K562 (cell line): Measurements from ENCODE around the gene GARIN5B. TPM values are rescaled to one million over a fixed set of nuclear protein-coding genes. Genes with fewer than 3 reads are reported as not detected.
"Not testable (repeated sequence)": the region's sequence is repeated elsewhere in the genome, so short reads cannot be mapped to it uniquely, and the experiment has no call there.

Experiments used
- ATAC-seq: fragments of 200-7000 bp; cut with Tn5 transposase; 3 replicates; pipeline ENCODE4 v1.9.1; 2020; ENCODE audit warnings: moderate library complexity
- BruUV-seq: library from RNA; stranded (reverse); fragments of 400-500 nt; replicated peaks from 2 replicates; lab custom pipeline; 2021; lab: Mats Ljungman, UMichigan
- CTCF ChIA-PET: fragments of 300-600 bp; formaldehyde crosslinking; extraction: SDS; loops from one replicate; lab custom pipeline; 2021; ENCODE audit warnings: low intra/inter-chr PET ratio; lab: Yijun Ruan, JAX
- POLR2A ChIA-PET: fragments of 300-600, 350-650 bp; sonication (Branson Sonifier 250); formaldehyde crosslinking; extraction: SDS; loops from one replicate; lab custom pipeline; 2021; ENCODE audit warnings: antibody characterized with exemption, inconsistent platforms; lab: Yijun Ruan, JAX
- DNase-seq, 4 experiments: peaks; one replicate each; pipeline versions ENCODE4 v3.0.0 to v3.0.0-alpha.2; 2011 to 2018; ENCODE audit warnings: low spot score in 3 of 4, mixed read lengths in 3 of 4; ENCODE audit errors: extremely low read depth in 1 of 4
- FAIRE-seq: peaks from 2 replicates; lab custom pipeline; 2011; peaks lifted over from hg19 to GRCh38; lab: Jason Lieb, UNC
- H2AFZ ChIP-seq: 2 replicates; pipeline ENCODE4 v1.6.0; 2011; ENCODE audit warnings: low read depth, low read length, control low read depth, inconsistent platforms
- H3K27ac ChIP-seq: fragments of 200-600 bp; 3 replicates; pipeline ENCODE4 v1.8.0; 2011; ENCODE audit warnings: low read depth, mild to moderate bottlenecking, control low read depth, inconsistent platforms, low read length, moderate library complexity, mixed read lengths; ENCODE audit errors: extremely low read depth
- H3K27me3 ChIP-seq, 2 experiments: fragments of 300-600 bp in 1 of 2; 2 replicates in 1 of 2; 3 replicates in 1 of 2; pipeline versions ENCODE4 v1.6.0 to v1.8.0; 2011; ENCODE audit warnings: inconsistent platforms in 2 of 2, low read length in 2 of 2, mild to moderate bottlenecking in 1 of 2, mixed read lengths in 1 of 2, moderate library complexity in 1 of 2; ENCODE audit not compliant: control insufficient read depth in 2 of 2, insufficient read depth in 2 of 2
- H3K36me3 ChIP-seq: fragments of 300-600 bp; 3 replicates; pipeline ENCODE4 v1.8.0; 2011; ENCODE audit warnings: mild to moderate bottlenecking, low read length, inconsistent platforms; ENCODE audit not compliant: control insufficient read depth, insufficient read depth
- H3K4me1 ChIP-seq, 2 experiments: fragments of 200-600 bp in 1 of 2; replicated peaks in 1 of 2; 2 replicates in 1 of 2; 3 replicates in 1 of 2; pipeline versions ENCODE4 v1.5.1 to v1.8.0; 2011; ENCODE audit warnings: inconsistent platforms in 2 of 2, low read length in 2 of 2, mild to moderate bottlenecking in 1 of 2, mixed read lengths in 1 of 2, moderate library complexity in 1 of 2; ENCODE audit not compliant: control insufficient read depth in 2 of 2, insufficient read depth in 2 of 2
- H3K4me2 ChIP-seq: 2 replicates; pipeline ENCODE4 v1.6.1; 2011; ENCODE audit warnings: low read length, control low read depth, inconsistent platforms, mixed read lengths; ENCODE audit not compliant: insufficient read depth
- H3K4me3 ChIP-seq: fragments of 200-600 bp; sonication (generic), shearing (Covaris generic); 2 replicates; pipeline ENCODE4 v1.5.1; 2016; ENCODE audit warnings: control low read depth, inconsistent platforms
- H3K79me2 ChIP-seq: fragments of 200-600 bp; 3 replicates; pipeline ENCODE4 v1.8.0; 2011; ENCODE audit warnings: low read length, inconsistent platforms; ENCODE audit not compliant: control insufficient read depth, insufficient read depth
- H3K9ac ChIP-seq, 2 experiments: 2 replicates each; pipeline versions ENCODE4 v1.6.0 to v1.6.1; 2011; ENCODE audit warnings: low read depth in 2 of 2, low read length in 2 of 2, control low read depth in 1 of 2, inconsistent platforms in 1 of 2, mild to moderate bottlenecking in 1 of 2, mixed read lengths in 1 of 2; ENCODE audit not compliant: insufficient read depth in 1 of 2
- H3K9me1 ChIP-seq: one replicate; pipeline ENCODE4 v1.6.0; 2011; ENCODE audit warnings: inconsistent platforms, mild to moderate bottlenecking, low read length, moderate library complexity; ENCODE audit not compliant: control insufficient read depth, insufficient read depth
- H3K9me3 ChIP-seq: replicated peaks from 2 replicates; pipeline ENCODE4 v1.5.1; 2011; ENCODE audit warnings: low read depth, low read length, inconsistent platforms; ENCODE audit not compliant: control insufficient read depth, insufficient read depth
- H4K20me1 ChIP-seq: replicated peaks from 2 replicates; pipeline ENCODE4 v1.6.1; 2011; ENCODE audit warnings: low read length, inconsistent platforms, mixed read lengths; ENCODE audit not compliant: control insufficient read depth, insufficient read depth
- ATF1 ChIP-seq, 2 experiments: fragments of 450-650 bp in 1 of 2; IDR thresholded peaks; 2 replicates each; pipeline ENCODE4 v1.6.1; 2016; ENCODE audit warnings: missing compliant biosample characterization in 1 of 2, missing genetic modification characterization in 1 of 2
- CREB1 ChIP-seq, 2 experiments: sonication (generic) in 1 of 2; formaldehyde crosslinking in 1 of 2; IDR thresholded peaks; 2 replicates each; pipeline versions ENCODE4 v1.6.1 to v1.8.0; 2012 to 2022; ENCODE audit warnings: inconsistent platforms in 1 of 2, mild to moderate bottlenecking in 1 of 2, missing genetic modification reagents in 1 of 2, moderate library complexity in 1 of 2
- CREM ChIP-seq: IDR thresholded peaks from 2 replicates; pipeline ENCODE4 v1.6.1; 2014; ENCODE audit warnings: antibody characterized with exemption, low read depth
- KDM1A ChIP-seq, 2 experiments: fragments of 450-650 bp; IDR thresholded peaks; 2 replicates each; pipeline ENCODE4 v1.6.1; 2016; ENCODE audit warnings: mild to moderate bottlenecking in 2 of 2
- RBM25 ChIP-seq: fragments of 200-400 bp; formaldehyde crosslinking; IDR thresholded peaks from 2 replicates; pipeline ENCODE4 v1.6.1; 2018; ENCODE audit warnings: low read length, low read depth, moderate library complexity; ENCODE audit not compliant: severe bottlenecking
- RFX5 ChIP-seq: IDR thresholded peaks from 2 replicates; pipeline ENCODE4 v1.6.1; 2011; ENCODE audit warnings: low read depth, mild to moderate bottlenecking, improper control_type of control experiment, low read length
- WGBS: fragments of 100-300 bp; shearing (Covaris generic); methylation state at CpG from one replicate; pipeline ENCODE4 v1.1.6; 2016; ENCODE audit warnings: low coverage, mixed read lengths; ENCODE audit not compliant: insufficient coverage; ENCODE audit errors: missing lambda C conversion rate; 5-methylcytosine and 5-hydroxymethylcytosine counted together
- in situ Hi-C: fragments of 300-500 bp; cut with MboI; formaldehyde crosslinking; loops from 4 replicates; pipeline ENCODE4 v1.15.0; 2018; ENCODE audit warnings: inconsistent platforms, mixed read lengths
- intact Hi-C: fragments of 100-400 bp; cut with micrococcal nuclease; formaldehyde crosslinking; loops from 2 replicates; pipeline ENCODE4 v1.14.2; 2022
- polyA plus RNA-seq, 8 experiments: library from polyadenylated mRNA; depleted of rRNA in 4 of 8; stranded (reverse) in 5 of 8; unstranded in 3 of 8; fragments of >200 nt; fragmentation: Nextera tagmentation in 2 of 8; fragmentation: Illumina TruSeq in 1 of 8; extraction: Ambion mirVana in 2 of 8; extraction: Trizol in 1 of 8; gene quantifications; 2 replicates each; pipeline versions ENCODE4 v1.2.1 to v1.2.3, GENCODE V29; 2011 to 2014; ENCODE audit warnings: inconsistent platforms in 1 of 8, missing spikeins in 1 of 8
- total RNA-seq, 7 experiments: library from RNA; depleted of rRNA in 6 of 7; stranded (reverse); fragments of >200 nt in 6 of 7; fragmentation: Illumina TruSeq in 2 of 7; extraction: Trizol in 2 of 7; gene quantifications; 2 replicates each; pipeline versions ENCODE4 v1.2.1 to v1.2.3, GENCODE V29; 2011 to 2021; ENCODE audit warnings: low replicate concordance in 1 of 7

Gene GARIN5B
- total and polyA plus RNA-seq, 9 of the 15 experiments (the other 6 are each of a cell fraction or from before 2014, with no cell fraction given) = not detected

DNA sequence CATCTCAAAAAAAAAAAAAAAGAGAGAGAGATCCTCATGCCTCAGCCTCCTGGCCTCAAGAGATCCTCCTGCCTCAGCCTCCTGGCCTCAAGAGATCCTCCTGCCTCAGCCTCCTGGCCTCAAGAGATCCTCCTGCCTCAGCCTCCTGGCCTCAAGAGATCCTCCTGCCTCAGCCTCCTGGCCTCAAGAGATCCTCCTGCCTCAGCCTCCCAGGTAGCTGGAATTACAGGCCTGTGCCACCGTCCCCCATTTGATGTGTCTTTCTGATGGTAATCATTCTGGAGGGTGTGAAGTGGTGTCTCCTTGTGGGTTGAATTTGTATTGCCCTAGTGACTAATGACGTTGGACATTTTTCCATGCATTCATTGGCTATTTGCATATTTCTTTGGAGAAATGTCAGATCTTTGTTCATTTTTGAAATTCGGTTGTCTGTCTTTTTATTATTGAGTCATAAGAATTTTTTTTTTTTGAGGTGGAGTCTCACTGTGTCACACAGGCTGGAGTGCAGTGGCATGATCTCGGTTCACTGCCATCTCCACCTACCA lies 34.2 kb downstream of the GARIN5B start:
- H3K4me3 ChIP-seq; FAIRE-seq; in situ Hi-C loops; TF ChIP-seq ATF1, CREB1 (CRISPR knock-in tag; IDR thresholded peaks at IDR 0.05): not testable (repeated sequence)
- peak; percentile 62 for TF ChIP-seq ATF1 (tag; IDR thresholded peaks at IDR 0.05)
- 0 out of 2 replicates have a peak, but pooled peaks have one; percentile 33 for TF ChIP-seq CREB1 (IDR thresholded peaks at IDR 0.05)
- TF ChIP-seq KDM1A (IDR thresholded peaks at IDR 0.05) = peak in 1 of 2 experiments; percentile 39; a peak in 1 of 4 replicates
- TF ChIP-seq RBM25 = peak; percentile 77
- TF ChIP-seq RFX5 = peak; percentile 97
- peak; percentile 83 for TF ChIP-seq CREM
- TF ChIP-seq, all 486 proteins: peak for 6; not testable (repeated sequence) for 480
- peaks cover 11 to 22% of the 10 kb centered on the region in 2 experiments; a peak in 4 of 5 replicates for H3K4me1 ChIP-seq
- H3K9ac ChIP-seq, H3K9me3 ChIP-seq, intact Hi-C loops, H3K27ac ChIP-seq, BruUV-seq, H3K4me2 ChIP-seq, DNase-seq, POLR2A ChIA-PET, H4K20me1 ChIP-seq, H3K27me3 ChIP-seq, H3K9me1 ChIP-seq, H3K79me2 ChIP-seq, H2AFZ ChIP-seq, H3K36me3 ChIP-seq, CTCF ChIA-PET: not testable (repeated sequence)
- WGBS = 27% methylated on average over 4 of the region's 4 CpGs
- ATAC-seq = peak; percentile 53; the same call in 2 of the 3 replicates
